Liver (tissue), 9 donors: Measurements from ENCODE around the gene CD2. TPM values are rescaled to one million over a fixed set of nuclear protein-coding genes. Genes with fewer than 3 reads are reported as not detected.

Experiments used
- DNase-seq: peaks from one replicate; pipeline ENCODE4 v3.0.0-alpha.2; 2017; ENCODE audit warnings: low spot score
- H3K27ac ChIP-seq, 2 donors: one replicate each; pipeline ENCODE4 v1.7.0; 2013; ENCODE audit warnings: inconsistent platforms in 2 of 2, low read length in 2 of 2, control low read depth in 1 of 2, low read depth in 1 of 2, mild to moderate bottlenecking in 1 of 2
- H3K27me3 ChIP-seq, 4 donors: one replicate each; pipeline versions ENCODE4 v1.6.1 to v1.7.0; 2013; ENCODE audit warnings: low read length in 3 of 4, inconsistent platforms in 1 of 4, mild to moderate bottlenecking in 1 of 4, moderate library complexity in 1 of 4; ENCODE audit not compliant: control insufficient read depth in 4 of 4, insufficient read depth in 4 of 4
- H3K36me3 ChIP-seq, 4 donors: one replicate each; pipeline versions ENCODE4 v1.6.1 to v1.7.0; 2013; ENCODE audit warnings: low read length in 3 of 4, mild to moderate bottlenecking in 3 of 4, low read depth in 1 of 4, moderate library complexity in 1 of 4; ENCODE audit not compliant: control insufficient read depth in 4 of 4, insufficient read depth in 3 of 4
- H3K4me1 ChIP-seq, 4 donors: one replicate each; pipeline versions ENCODE4 v1.6.1 to v1.7.0; 2013; ENCODE audit warnings: low read length in 3 of 4, mild to moderate bottlenecking in 3 of 4, moderate library complexity in 1 of 4; ENCODE audit not compliant: control insufficient read depth in 4 of 4, insufficient read depth in 4 of 4
- H3K4me3 ChIP-seq, 3 donors: one replicate each; pipeline versions ENCODE4 v1.6.1 to v1.7.0; 2013; ENCODE audit warnings: low read length in 3 of 3, control low read depth in 1 of 3, low read depth in 1 of 3, mild to moderate bottlenecking in 1 of 3
- H3K9ac ChIP-seq, 2 donors: one replicate each; pipeline ENCODE4 v1.7.0; 2013; ENCODE audit warnings: low read length in 2 of 2, mild to moderate bottlenecking in 2 of 2, moderate library complexity in 2 of 2, control low read depth in 1 of 2, low read depth in 1 of 2
- H3K9me3 ChIP-seq, 4 donors: one replicate each; pipeline versions ENCODE4 v1.6.1 to v1.7.0; 2013; ENCODE audit warnings: low read length in 3 of 4; ENCODE audit not compliant: control insufficient read depth in 4 of 4
- EGR1 ChIP-seq, 2 donors: IDR thresholded peaks; 2 replicates each; pipeline ENCODE4 v1.6.1; 2016 to 2018; ENCODE audit warnings: antibody characterized with exemption in 2 of 2, low read depth in 2 of 2
- FOXA1 ChIP-seq: IDR thresholded peaks from 2 replicates; pipeline ENCODE4 v1.6.1; 2016; ENCODE audit warnings: antibody characterized with exemption
- FOXA2 ChIP-seq: IDR thresholded peaks from 2 replicates; pipeline ENCODE4 v1.6.1; 2016; ENCODE audit warnings: antibody characterized with exemption
- HNF4A ChIP-seq, 2 donors: conservative IDR thresholded peaks; 2 replicates each; pipeline ENCODE4 v1.6.1; 2016; ENCODE audit warnings: antibody characterized with exemption in 2 of 2, mild to moderate bottlenecking in 2 of 2
- JUND ChIP-seq, 2 donors: IDR thresholded peaks; 2 replicates each; pipeline ENCODE4 v1.6.1; 2016; ENCODE audit warnings: antibody characterized with exemption in 2 of 2
- NR2F2 ChIP-seq: IDR thresholded peaks from 2 replicates; pipeline ENCODE4 v1.6.1; 2016; ENCODE audit warnings: antibody characterized with exemption
- RXRA ChIP-seq, 2 donors: IDR thresholded peaks; 2 replicates each; pipeline ENCODE4 v1.6.1; 2017 to 2018; ENCODE audit warnings: antibody characterized with exemption in 2 of 2, mild to moderate bottlenecking in 1 of 2
- SP1 ChIP-seq: IDR thresholded peaks from 2 replicates; pipeline ENCODE4 v1.6.1; 2018; ENCODE audit warnings: antibody characterized with exemption, mild to moderate bottlenecking
- TAF1 ChIP-seq: conservative IDR thresholded peaks from 2 replicates; pipeline ENCODE4 v1.6.1; 2016; ENCODE audit warnings: antibody characterized with exemption, mild to moderate bottlenecking
- YY1 ChIP-seq: IDR thresholded peaks from 2 replicates; pipeline ENCODE4 v1.6.1; 2016; ENCODE audit warnings: antibody characterized with exemption, mild to moderate bottlenecking
- WGBS: extraction: QIAGEN DNeasy Blood & Tissue Kit; methylation state at CpG from one replicate; pipeline ENCODE4 v1.1.7; 2013; 5-methylcytosine and 5-hydroxymethylcytosine counted together
- polyA plus RNA-seq, 2 donors: library from polyadenylated mRNA; stranded (reverse) in 1 of 2; unstranded in 1 of 2; fragments of 200-250 nt in 1 of 2; fragments of >200 nt in 1 of 2; fragmentation: Nextera tagmentation in 1 of 2; extraction: Ambion mirVana in 1 of 2; gene quantifications; one replicate each; pipeline versions ENCODE4 v1.2.1 to v1.2.3, GENCODE V29; 2013 to 2015
- total RNA-seq, 2 donors: library from RNA; depleted of rRNA; stranded (reverse); fragments of >200 nt; gene quantifications; one replicate each; pipeline ENCODE4 v1.2.3, GENCODE V29; 2014
- TF ChIP-seq, protein P1 (sequence below): fragments of 150-350 bp; IDR thresholded peaks from 2 replicates; pipeline ENCODE4 v1.5.1; 2017; ENCODE audit warnings: improper control_type of control experiment, low read depth, low read length; ENCODE audit not compliant: missing input control
- TF ChIP-seq, protein P2 (sequence below): IDR thresholded peaks from 2 replicates; pipeline ENCODE4 v1.6.1; 2016; ENCODE audit warnings: antibody characterized with exemption
- TF ChIP-seq, protein P3 (sequence below): IDR thresholded peaks from 2 replicates; pipeline ENCODE4 v1.6.1; 2016; ENCODE audit warnings: antibody characterized with exemption, mild to moderate bottlenecking
- TF ChIP-seq, protein P4 (sequence below): IDR thresholded peaks from 2 replicates; pipeline ENCODE4 v1.6.1; 2016; ENCODE audit warnings: antibody characterized with exemption
- TF ChIP-seq, protein P5 (sequence below): IDR thresholded peaks from 2 replicates; pipeline ENCODE4 v1.6.1; 2016; ENCODE audit warnings: antibody characterized with exemption
- donor health status: healthy.
- donor health status: healthy.
- donor health status: healthy.
- donor health status: healthy.
- donor health status: healthy.

Gene CD2
- total and polyA plus RNA-seq, 4 donors = 0.28 to 1.5 (median 0.89) TPM

DNA sequence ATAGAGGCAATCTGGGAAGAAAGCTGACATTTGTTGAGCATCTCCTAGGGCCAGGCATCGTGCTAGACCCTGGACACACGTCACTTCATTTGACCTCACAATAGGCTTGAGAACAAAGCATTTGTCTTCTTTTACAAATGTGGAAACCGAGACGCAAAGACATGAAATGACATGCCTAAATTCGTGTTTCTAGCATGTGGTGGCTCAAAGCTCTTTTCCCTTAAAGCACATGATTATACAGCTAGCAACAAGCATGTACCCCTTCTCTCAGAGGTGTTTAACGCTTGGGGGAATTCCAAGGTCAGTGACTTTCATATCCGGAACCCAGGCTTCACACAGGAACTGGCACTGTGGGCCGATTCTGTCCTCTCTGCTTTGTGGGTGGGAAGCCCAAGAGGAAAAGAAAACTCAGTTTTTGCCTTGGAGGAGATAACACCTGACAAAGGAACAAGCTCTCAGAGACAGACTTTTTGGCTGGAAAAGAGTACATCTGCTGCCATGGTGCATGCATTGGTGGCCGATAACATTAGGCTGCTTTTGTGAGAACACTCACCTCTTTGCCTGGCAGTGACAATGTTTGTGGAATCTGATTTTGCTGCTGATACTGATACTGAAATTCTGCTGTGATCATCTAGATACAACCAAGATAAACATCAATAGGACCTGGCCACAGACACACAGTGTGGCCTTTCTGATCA is 15.4 kb upstream of the CD2 start:
- Histone ChIP-seq H3K9ac (no peak overlapping the region), H3K4me1 (no peaks in the 10 kb centered on the region), H3K4me3 (no peak overlapping the region), H3K36me3 (no peaks in the 10 kb centered on the region), H3K27ac (no peak overlapping the region), H3K9me3 (peaks cover 6 to 11% (median 10%) of the 10 kb centered on the region in 4 donors), H3K27me3 (no peaks in the 10 kb centered on the region)
- no peak for TF ChIP-seq NR2F2
- TF ChIP-seq, protein P1, sequence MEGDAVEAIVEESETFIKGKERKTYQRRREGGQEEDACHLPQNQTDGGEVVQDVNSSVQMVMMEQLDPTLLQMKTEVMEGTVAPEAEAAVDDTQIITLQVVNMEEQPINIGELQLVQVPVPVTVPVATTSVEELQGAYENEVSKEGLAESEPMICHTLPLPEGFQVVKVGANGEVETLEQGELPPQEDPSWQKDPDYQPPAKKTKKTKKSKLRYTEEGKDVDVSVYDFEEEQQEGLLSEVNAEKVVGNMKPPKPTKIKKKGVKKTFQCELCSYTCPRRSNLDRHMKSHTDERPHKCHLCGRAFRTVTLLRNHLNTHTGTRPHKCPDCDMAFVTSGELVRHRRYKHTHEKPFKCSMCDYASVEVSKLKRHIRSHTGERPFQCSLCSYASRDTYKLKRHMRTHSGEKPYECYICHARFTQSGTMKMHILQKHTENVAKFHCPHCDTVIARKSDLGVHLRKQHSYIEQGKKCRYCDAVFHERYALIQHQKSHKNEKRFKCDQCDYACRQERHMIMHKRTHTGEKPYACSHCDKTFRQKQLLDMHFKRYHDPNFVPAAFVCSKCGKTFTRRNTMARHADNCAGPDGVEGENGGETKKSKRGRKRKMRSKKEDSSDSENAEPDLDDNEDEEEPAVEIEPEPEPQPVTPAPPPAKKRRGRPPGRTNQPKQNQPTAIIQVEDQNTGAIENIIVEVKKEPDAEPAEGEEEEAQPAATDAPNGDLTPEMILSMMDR = no peak
- no peak for TF ChIP-seq JUND (IDR thresholded peaks at IDR 0.05)
- TF ChIP-seq FOXA1 = no peak
- TF ChIP-seq, protein P2, sequence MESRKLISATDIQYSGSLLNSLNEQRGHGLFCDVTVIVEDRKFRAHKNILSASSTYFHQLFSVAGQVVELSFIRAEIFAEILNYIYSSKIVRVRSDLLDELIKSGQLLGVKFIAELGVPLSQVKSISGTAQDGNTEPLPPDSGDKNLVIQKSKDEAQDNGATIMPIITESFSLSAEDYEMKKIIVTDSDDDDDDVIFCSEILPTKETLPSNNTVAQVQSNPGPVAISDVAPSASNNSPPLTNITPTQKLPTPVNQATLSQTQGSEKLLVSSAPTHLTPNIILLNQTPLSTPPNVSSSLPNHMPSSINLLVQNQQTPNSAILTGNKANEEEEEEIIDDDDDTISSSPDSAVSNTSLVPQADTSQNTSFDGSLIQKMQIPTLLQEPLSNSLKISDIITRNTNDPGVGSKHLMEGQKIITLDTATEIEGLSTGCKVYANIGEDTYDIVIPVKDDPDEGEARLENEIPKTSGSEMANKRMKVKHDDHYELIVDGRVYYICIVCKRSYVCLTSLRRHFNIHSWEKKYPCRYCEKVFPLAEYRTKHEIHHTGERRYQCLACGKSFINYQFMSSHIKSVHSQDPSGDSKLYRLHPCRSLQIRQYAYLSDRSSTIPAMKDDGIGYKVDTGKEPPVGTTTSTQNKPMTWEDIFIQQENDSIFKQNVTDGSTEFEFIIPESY = no peak
- no peak for TF ChIP-seq HNF4A (conservative IDR thresholded peaks at IDR 0.05)
- DNase-seq = no peak
- WGBS = 77% methylated on average over 9 of the region's 9 CpGs

DNA sequence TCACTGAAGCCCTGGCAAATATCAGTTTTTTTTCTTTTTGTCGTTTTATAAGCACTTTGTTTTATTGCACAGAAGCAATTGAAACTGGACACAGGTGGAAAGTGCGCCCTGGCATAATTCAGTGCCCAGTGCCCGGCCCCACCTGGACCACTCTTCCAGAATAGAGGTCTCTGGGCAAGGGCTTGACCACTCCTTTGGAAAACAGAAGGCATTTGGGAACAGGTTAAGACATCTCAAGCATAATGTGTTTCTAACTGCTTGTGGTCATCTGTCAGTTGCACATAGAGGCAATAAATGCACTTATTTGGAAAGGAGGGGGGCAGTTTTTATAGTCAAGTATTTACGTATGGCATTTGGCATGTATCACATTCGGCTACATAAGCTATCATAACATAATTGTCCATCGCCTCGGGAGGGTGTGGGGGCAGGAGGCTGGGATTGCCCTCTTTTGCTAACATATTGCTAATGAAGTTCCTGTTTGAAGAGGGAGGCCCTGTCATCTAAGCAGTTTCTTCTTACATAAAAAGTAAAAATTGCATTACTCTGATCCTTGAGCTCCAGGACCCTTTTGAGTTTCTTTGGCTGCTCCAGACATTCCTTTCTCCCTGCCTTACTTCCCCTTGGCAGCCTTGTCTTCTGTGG is 14.7 kb upstream of the CD2 start:
- Histone ChIP-seq H3K4me1 (no peaks in the 10 kb centered on the region), H3K36me3 (no peaks in the 10 kb centered on the region), H3K9ac (no peak overlapping the region), H3K4me3 (no peak overlapping the region), H3K9me3 (peaks cover 10 to 15% (median 13%) of the 10 kb centered on the region in 4 donors), H3K27ac (no peak overlapping the region), H3K27me3 (no peaks in the 10 kb centered on the region)
- DNase-seq = no peak
- TF ChIP-seq, protein P3, sequence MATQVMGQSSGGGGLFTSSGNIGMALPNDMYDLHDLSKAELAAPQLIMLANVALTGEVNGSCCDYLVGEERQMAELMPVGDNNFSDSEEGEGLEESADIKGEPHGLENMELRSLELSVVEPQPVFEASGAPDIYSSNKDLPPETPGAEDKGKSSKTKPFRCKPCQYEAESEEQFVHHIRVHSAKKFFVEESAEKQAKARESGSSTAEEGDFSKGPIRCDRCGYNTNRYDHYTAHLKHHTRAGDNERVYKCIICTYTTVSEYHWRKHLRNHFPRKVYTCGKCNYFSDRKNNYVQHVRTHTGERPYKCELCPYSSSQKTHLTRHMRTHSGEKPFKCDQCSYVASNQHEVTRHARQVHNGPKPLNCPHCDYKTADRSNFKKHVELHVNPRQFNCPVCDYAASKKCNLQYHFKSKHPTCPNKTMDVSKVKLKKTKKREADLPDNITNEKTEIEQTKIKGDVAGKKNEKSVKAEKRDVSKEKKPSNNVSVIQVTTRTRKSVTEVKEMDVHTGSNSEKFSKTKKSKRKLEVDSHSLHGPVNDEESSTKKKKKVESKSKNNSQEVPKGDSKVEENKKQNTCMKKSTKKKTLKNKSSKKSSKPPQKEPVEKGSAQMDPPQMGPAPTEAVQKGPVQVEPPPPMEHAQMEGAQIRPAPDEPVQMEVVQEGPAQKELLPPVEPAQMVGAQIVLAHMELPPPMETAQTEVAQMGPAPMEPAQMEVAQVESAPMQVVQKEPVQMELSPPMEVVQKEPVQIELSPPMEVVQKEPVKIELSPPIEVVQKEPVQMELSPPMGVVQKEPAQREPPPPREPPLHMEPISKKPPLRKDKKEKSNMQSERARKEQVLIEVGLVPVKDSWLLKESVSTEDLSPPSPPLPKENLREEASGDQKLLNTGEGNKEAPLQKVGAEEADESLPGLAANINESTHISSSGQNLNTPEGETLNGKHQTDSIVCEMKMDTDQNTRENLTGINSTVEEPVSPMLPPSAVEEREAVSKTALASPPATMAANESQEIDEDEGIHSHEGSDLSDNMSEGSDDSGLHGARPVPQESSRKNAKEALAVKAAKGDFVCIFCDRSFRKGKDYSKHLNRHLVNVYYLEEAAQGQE = no peak
- TF ChIP-seq FOXA2 = no peak
- no peak for TF ChIP-seq JUND (IDR thresholded peaks at IDR 0.05)
- TF ChIP-seq RXRA (IDR thresholded peaks at IDR 0.05) = no peak
- no peak for TF ChIP-seq TAF1
- TF ChIP-seq FOXA1 = no peak
- TF ChIP-seq NR2F2 = no peak
- TF ChIP-seq, protein P4, sequence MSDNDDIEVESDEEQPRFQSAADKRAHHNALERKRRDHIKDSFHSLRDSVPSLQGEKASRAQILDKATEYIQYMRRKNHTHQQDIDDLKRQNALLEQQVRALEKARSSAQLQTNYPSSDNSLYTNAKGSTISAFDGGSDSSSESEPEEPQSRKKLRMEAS = no peak
- no peak for TF ChIP-seq SP1
- TF ChIP-seq, protein P5, sequence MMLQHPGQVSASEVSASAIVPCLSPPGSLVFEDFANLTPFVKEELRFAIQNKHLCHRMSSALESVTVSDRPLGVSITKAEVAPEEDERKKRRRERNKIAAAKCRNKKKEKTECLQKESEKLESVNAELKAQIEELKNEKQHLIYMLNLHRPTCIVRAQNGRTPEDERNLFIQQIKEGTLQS = no peak
- TF ChIP-seq EGR1 (IDR thresholded peaks at IDR 0.05; ENCODE audit: low read depth in 2 of 2) = no peak
- TF ChIP-seq YY1 = no peak
- WGBS = 86% methylated on average over 7 of the region's 7 CpGs
